WTC11 (cell line): ENCODE data around the gene DPP10.

ENCODE experiments used
- ATF1 ChIP-seq: sonication (generic); formaldehyde crosslinking; IDR thresholded peaks from 2 replicates; pipeline ENCODE4 v1.8.1; 2023; ENCODE audit warnings: mild to moderate bottlenecking, moderate library complexity, missing genetic modification reagents
- E2F4 ChIP-seq: sonication (generic); formaldehyde crosslinking; IDR thresholded peaks from 2 replicates; pipeline ENCODE4 v1.8.1; 2022; ENCODE audit warnings: low read depth, mild to moderate bottlenecking, moderate library complexity, missing genetic modification reagents, borderline replicate concordance
- TEAD4 ChIP-seq: sonication (generic); formaldehyde crosslinking; IDR thresholded peaks from 2 replicates; pipeline ENCODE4 v1.8.0; 2022; ENCODE audit warnings: mild to moderate bottlenecking, missing genetic modification reagents

- TF ChIP-seq TEAD4 (CRISPR knock-in tag): no peak
- no peak for TF ChIP-seq ATF1
- no peak for TF ChIP-seq E2F4
Observed at GRCh38 chr2:114762986-114763385, 320.5 kb downstream of the DPP10 start.
